Astrocyte of the hippocampus (primary cell): ENCODE results near the gene EFCAB6.
A peak's percentile ranks its signal among the peaks of the same experiment; 100 is the strongest.

Experiments
- DNase-seq: peaks from one replicate; pipeline ENCODE4 v3.0.0; 2011; ENCODE audit warnings: low read depth, low spot score

Gene EFCAB6

DNA sequence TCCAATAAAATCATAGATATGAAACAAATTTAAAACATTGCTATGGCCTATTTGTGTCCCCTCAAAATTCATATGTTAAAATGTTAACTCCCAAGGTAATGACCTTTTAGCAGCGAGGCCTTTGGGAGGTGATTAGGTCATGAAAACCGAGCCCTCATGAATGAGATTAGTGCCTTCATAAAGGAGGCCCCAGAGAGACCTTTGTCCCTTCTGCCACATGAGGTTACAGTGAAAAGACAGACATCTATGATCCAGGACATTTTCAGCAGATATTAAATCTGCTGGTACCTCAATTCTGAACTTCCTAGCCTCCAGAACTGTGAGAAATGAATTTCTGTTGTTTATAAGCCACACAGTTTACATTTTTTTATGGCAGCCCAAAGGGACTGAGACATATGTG is 228.6 kb downstream of the EFCAB6 start:
- no peak for DNase-seq

- DNase-seq, result no peak
Observed at GRCh38 chr22:43582394-43582793, 229.7 kb downstream of the EFCAB6 start.

- DNase-seq, result no peak
Observed at GRCh38 chr22:43580271-43580750, 231.8 kb downstream of the EFCAB6 start.

- no peak for DNase-seq
Observed at GRCh38 chr22:43574738-43575137, 237.4 kb downstream of the EFCAB6 start.

GRCh38 chr22:43572710-43573109 is 239.4 kb downstream of the EFCAB6 start:
- no peak for DNase-seq

- DNase-seq, result no peak
Observed at GRCh38 chr22:43571181-43571580, 240.9 kb downstream of the EFCAB6 start.

DNA sequence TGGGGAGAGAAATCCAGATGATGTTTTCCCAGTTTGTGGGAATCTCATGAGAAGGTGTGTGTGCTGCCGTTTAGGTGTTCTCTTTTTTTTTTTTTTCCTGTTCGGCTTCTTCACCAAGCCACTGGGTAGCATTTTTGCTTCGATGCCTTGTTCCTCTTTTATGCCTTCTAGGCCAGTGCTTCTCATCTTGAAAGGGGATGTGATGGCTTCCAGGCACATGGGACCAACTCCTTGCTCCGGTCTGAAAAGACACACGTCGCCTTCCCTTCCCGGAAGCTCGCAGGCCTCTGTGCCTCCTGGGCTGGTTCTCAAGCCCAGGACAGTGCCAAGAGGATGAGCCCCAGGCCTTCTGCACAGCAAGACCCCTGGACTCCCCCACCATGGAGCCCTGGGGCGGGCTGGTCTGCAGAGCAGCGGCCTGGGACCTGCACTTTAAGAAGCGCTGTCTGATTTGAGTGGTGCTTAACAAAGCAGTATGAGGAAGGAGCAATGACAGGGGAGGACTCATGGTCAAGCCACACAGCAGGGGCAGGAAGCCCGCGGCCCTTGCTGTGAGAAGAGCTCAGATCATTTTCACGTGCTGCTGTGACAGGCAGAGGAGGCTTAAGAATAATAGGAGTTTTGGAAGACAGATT is 241.5 kb downstream of the EFCAB6 start:
- no peak for DNase-seq

GRCh38 chr22:43569111-43569510 is 243.0 kb downstream of the EFCAB6 start:
- DNase-seq, result no peak

DNA sequence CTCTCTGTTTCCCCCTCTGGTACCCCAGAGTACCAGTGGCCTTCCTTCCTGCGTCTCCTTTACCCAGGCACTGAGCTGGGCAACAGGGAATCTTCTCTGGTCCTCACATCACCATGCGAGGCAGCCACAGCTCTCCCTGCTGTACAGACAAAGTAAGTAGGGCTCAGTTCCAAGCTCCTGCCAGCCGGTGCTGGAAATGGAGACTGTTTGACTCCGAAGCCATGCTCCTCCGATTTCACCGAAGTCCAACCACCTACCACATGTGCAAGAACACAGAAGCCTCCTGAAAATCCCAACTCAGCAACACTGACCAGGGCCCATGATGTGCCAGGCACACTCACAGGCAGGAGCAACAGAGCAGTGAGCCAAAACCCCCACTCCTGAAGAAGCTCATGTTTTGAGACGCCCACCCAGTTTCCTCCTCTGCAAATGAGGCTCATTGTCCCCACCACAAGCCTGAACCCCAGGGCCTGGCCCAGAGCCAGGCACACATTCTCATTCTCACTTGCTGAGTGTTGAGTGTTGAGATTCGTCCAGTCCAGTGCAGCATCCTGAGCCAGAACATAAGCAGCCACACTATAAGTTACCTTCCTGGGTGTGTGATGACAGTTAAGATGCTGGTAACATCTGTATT is 244.3 kb downstream of the EFCAB6 start:
- peak; percentile 29 for DNase-seq

GRCh38 chr22:43566561-43567332 is 245.4 kb downstream of the EFCAB6 start:
- DNase-seq, result no peak

- peak; percentile 68 for DNase-seq
Observed at GRCh38 chr22:43566021-43566420, 246.1 kb downstream of the EFCAB6 start.

GRCh38 chr22:43564859-43565258 is 247.2 kb downstream of the EFCAB6 start:
- no peak for DNase-seq

- no peak for DNase-seq
Observed at GRCh38 chr22:43563571-43563970, 248.5 kb downstream of the EFCAB6 start.

DNA sequence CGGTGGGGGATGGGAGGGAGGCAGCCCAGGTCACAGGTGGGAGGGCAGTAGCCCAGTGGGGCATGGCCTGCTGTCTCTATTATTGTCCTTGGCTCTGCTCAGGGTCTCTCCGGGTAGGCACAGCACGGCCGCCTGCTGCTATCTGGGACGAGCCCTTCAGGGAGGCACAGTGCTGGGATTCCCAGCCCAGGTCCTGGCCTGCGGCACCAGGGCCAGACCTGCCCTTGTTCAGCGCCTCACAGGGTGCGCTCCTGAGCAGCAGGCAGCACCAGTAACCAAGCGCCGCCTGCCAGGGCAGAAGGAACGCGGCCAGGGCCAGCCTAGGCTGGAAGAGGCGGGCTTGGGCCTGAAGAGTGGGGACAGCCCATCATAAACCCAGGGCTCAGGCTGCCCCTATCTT is 249.3 kb downstream of the EFCAB6 start:
- DNase-seq, result no peak

DNA sequence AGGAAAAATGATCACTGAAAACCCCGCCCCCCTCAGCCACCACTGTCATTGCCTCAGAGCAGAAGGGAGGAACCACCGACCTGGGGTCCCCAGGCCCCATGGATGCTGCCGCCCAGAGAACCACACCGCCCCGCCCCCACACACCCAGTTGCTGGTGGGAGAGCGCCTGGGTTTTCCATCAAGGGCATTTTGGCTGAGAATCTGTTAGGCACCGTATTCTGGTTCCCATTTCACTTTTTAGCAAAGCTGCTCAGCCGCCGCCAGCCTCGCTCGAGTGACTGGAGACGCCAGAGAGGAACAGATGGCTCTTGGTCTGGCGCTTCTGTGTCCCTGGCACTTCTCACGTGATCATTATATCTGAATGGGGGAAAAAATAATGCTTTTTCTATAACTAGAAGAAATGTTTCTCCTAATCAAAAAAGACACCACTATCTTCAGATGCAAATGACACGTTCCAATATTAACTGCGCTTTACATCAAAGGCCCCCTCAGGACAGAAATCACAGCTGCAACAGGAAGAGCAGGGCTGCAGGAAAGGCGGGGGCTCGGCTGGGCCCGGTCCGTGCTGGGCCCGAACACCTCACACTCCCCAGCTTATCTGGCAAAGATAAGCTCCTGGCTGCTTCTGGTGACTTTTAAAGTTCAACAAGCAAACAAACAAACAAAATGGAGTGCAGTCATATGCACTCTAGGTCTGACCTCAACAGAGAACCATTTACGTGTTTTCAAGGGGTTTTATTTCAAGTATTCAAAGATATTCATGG is 250.5 kb downstream of the EFCAB6 start:
- no peak for DNase-seq

DNA sequence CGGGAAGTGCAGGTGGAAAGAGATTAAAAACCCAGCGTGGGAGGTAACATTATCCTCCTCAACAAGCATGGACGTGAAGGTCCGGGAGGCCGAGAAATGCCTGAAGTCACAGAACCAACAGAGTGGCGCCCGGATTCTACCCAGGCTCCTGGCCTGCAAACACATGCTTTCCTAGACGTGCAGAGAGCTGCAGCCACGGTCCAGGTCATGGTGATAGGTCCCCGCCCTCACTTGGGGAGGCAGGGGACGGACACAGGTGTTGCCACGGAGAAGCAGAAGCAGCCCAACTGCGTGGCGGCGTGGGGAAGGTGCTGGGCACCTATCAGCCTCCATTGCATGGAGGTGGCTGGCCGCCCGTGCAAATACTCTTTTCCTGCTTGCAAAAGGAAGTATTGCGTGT is 251.5 kb downstream of the EFCAB6 start:
- DNase-seq, result no peak

DNA sequence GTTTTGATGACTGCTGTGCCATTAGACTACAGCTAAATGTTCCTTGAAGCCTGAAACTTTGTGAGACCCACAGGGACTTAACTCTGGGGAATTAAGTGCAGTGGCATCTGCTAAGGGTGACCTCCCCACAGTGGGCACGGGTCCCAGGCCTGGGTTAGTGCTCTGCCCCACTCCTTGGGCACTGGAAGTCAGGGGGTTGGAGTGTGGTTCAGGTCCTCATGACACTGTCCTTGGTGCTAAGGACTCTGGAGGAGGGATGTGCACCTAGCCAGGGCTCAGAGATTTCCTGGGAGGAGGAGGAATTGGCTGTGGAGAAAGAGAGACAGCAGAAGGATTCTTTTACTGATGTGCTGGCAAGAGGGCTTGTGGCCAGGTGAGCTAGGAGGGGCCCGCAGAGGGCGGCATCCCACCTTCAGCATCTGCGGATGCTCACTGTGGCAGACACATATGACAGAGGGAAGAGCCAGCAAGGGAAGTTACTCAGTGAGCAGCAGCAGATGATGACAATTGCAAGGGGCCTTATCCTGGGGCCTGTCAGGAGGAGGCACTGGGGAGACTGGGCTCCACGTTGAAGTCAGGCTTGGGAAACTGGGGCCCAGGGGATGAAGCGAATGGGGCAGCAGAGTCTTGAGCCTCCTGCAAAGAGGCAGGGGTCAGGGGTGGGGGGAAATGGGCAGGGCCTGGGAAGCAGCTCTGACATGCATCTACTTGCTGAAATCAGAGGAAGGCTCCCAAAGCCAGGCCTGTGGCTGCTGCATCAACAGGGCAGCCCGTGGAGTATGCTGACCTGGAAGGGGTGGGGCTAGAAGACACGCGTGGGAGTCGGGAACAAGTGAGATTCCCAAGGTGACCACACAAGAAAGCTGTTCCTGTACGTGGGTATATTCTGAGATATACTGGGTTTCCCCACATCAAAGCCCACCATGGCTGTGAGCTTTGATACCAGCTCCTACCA is 256.3 kb downstream of the EFCAB6 start:
- DNase-seq, result no peak

DNA sequence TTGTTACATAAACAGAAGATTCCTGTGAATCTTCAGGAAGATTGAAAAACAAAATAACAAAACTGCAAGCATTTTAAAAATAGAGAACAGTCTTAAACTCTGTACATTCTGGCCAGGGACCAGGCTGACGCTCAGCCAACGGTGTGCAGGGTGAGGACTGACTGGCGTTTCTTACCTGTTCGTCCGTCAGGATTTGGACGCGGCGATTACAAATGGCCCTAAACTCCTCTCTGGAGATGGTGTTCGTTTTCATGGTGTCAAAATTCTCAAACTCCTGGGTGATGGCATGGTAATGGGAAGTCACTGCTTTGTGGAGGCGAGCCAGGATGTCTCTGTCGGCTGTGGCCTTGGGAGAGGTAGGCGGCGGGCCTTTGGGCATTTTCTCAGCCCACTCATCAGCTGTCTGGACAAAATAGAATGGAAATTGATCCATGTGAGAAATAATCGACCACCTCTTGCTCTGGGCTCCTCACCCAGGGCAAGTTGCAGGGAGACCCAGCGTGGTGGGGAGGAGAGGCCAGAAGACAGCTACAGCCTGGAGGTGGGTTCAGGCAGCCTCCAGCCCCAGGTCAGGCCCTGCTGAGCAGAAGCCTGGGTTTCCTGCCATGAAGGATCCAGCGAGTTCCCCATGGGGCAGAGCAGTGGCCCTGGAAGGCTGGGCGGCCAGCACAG is 257.3 kb downstream of the EFCAB6 start:
- no peak for DNase-seq

DNA sequence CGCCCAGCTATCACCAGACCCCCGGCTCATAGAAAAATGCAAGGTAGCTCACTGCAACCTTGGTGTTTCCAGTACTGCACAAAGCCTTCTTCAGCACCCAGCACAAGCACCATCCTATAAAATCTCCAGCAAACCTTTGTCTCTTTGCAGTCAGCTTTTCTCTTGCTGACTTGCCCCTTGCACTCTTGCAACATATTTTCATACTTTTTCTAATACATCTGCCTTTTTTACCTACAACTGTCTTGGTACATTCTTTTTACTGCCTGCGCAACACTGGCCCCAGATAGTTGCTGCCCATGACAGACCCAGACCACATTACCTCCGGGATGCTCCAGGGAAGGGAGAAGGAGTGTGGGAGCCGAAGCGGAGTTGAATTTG is 257.9 kb downstream of the EFCAB6 start:
- DNase-seq, result no peak
